Testis (tissue), 2 donors: ENCODE results near the gene CUX1.

Experiments
- CTCF ChIP-seq, 3 experiments: fragments of 450-650 bp in 2 of 3; fragments of 200-600 bp in 1 of 3; sonication (generic) in 1 of 3; IDR thresholded peaks; one replicate each; pipeline ENCODE4 v1.5.1; 2016 to 2019; ENCODE audit warnings: antibody characterized with exemption in 3 of 3, mild to moderate bottlenecking in 2 of 3, moderate library complexity in 1 of 3
- POLR2A ChIP-seq: fragments of 450-650 bp; IDR thresholded peaks from one replicate; pipeline ENCODE4 v1.6.1; 2017; ENCODE audit warnings: antibody characterized with exemption, mild to moderate bottlenecking, moderate library complexity

- TF ChIP-seq POLR2A (no peak), CTCF (IDR thresholded peaks at IDR 0.05) (no peak)
Observed at GRCh38 chr7:102181517-102181916, 364.1 kb downstream of the CUX1 start.
